ENCODE measurements around the gene BTBD19. TPM values are rescaled to one million over a fixed set of nuclear protein-coding genes. Genes with fewer than 3 reads are reported as not detected.

BTBD19 gene
- total and polyA plus RNA-seq, 2 of the 4 experiments (the other 2 are of a cell fraction), result 0.90 to 17.2 TPM

DNA sequence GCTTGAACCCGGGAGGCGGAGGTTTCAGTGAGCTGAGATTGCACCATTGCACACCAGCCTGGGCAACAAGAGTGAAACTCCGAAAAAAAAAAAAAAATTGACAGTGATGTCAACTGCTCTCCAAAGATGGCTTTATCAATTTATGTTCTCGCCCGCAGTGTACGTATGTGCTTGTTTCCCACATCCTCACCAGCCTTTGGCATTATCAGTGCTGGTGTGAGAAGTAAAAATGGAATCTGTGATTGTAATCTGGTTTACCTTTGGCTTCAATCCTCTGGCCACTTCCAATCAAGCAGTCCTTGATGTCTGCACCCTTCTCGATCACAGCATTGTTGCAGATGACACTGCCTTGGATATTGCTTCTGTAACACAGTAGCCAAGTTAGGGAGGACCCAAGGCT, 49.1 kb downstream of the BTBD19 start:
- DNase-seq (no peak), ATAC-seq (ENCODE audit: low read depth) (no peak)
- Histone ChIP-seq H2AK9ac (replicated peaks; ENCODE audit: low read depth, low read length, poor library complexity) (peak overlapping the region; percentile 37), H2BK20ac (ENCODE audit: low read depth, low read length) (no peak overlapping the region), H3K9me1 (ENCODE audit: insufficient read depth, low read length) (0 out of 2 replicates have a peak, but pooled peaks cover 4% of the 10 kb centered on the region), H3K56ac (ENCODE audit: extremely low read depth, insufficient read depth, low read length) (no peak overlapping the region), H3K14ac (replicated peaks; ENCODE audit: low read depth, low read length) (no peak overlapping the region), H2BK120ac (ENCODE audit: low read depth, low read length) (no peak overlapping the region), H4K8ac (ENCODE audit: low read depth in 2 of 2, low read length in 2 of 2) (no peak overlapping the region), H3K4me2 (ENCODE audit: low read depth, low read length) (no peak overlapping the region), H3K36me3 (ENCODE audit: control insufficient read depth, insufficient read depth, low read length) (peaks cover 5% of the 10 kb centered on the region), H3K4me1 (ENCODE audit: control insufficient read depth, insufficient read depth, low read length) (no peaks in the 10 kb centered on the region), H3K79me1 (ENCODE audit: low read depth in 1 of 2, low read length in 2 of 2) (peaks cover 0 to 2% of the 10 kb centered on the region in 2 experiments; a peak in 1 of 4 replicates), H3K4ac (ENCODE audit: low read depth, low read length) (no peak overlapping the region), H4K5ac (ENCODE audit: low read depth, low read length) (no peak overlapping the region), H4K20me1 (ENCODE audit: insufficient read depth, low read length) (no peaks in the 10 kb centered on the region), H3K27ac (ENCODE audit: insufficient read depth, low read length) (no peak overlapping the region), H2BK15ac (ENCODE audit: low read depth, low read length) (no peak overlapping the region), H3K9ac (ENCODE audit: low read depth, low read length) (no peak overlapping the region), H3K18ac (ENCODE audit: low read depth, low read length) (no peak overlapping the region), H3K23ac (ENCODE audit: low read depth, low read length) (no peak overlapping the region), H3K4me3 (ENCODE audit: insufficient read depth, low read depth, low read length) (no peak overlapping the region), H2AFZ (replicated peaks; ENCODE audit: low read length, poor library complexity) (no peak overlapping the region), H4K91ac (ENCODE audit: insufficient read depth, low read depth, low read length) (no peak overlapping the region), H2BK5ac (ENCODE audit: low read depth, low read length, poor library complexity, severe bottlenecking) (no peak overlapping the region), H2AK5ac (ENCODE audit: low read depth, low read length) (no peak overlapping the region), H3K9me3 (ENCODE audit: control insufficient read depth, insufficient read depth, low read length) (no peaks in the 10 kb centered on the region), H3K27me3 (ENCODE audit: control insufficient read depth, insufficient read depth, low read length) (no peaks in the 10 kb centered on the region)
- no TSS peak for BruUV-seq (replicated peaks)
- in situ Hi-C loops (cut with MboI; ENCODE audit: low sequenced_read_pairs) (loop anchor here (25.0 kb wide), 1 partner anchor 130 kb away; the partner anchor contains the start of gene EIF2B3), dilution Hi-C loops (cut with HindIII; ENCODE audit: low sequenced_read_pairs, unreplicated experiment) (no loop called here), intact Hi-C loops (cut with micrococcal nuclease) (no loop called here)
- 100% methylated on average over 1 of the region's 7 CpGs; no CpG with 5 or more reads in 1 of the 2 experiments for WGBS, 2 experiments (ENCODE audit: extremely low coverage in 2 of 2, insufficient read length in 1 of 2)
- ChIA-PET CTCF (no interaction called here), POLR2A (ENCODE audit: unreplicated experiment) (no interaction called here)
- TF ChIP-seq RAD21 (IDR thresholded peaks at IDR 0.05; ENCODE audit: low read length), result no peak
- no peak for TF ChIP-seq MXI1 (IDR thresholded peaks at IDR 0.05; ENCODE audit: borderline replicate concordance, low read depth, low read length)
- TF ChIP-seq RCOR1 (IDR thresholded peaks at IDR 0.05; ENCODE audit: insufficient replicate concordance, low read length), result no peak
- TF ChIP-seq, protein P1, sequence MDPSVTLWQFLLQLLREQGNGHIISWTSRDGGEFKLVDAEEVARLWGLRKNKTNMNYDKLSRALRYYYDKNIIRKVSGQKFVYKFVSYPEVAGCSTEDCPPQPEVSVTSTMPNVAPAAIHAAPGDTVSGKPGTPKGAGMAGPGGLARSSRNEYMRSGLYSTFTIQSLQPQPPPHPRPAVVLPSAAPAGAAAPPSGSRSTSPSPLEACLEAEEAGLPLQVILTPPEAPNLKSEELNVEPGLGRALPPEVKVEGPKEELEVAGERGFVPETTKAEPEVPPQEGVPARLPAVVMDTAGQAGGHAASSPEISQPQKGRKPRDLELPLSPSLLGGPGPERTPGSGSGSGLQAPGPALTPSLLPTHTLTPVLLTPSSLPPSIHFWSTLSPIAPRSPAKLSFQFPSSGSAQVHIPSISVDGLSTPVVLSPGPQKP (IDR thresholded peaks at IDR 0.05; ENCODE audit: borderline replicate concordance, low read depth, low read length), result no peak
- no peak for TF ChIP-seq NFE2L2 (IDR thresholded peaks at IDR 0.05; ENCODE audit: low read depth, low read length)
- no peak for TF ChIP-seq MAFK (IDR thresholded peaks at IDR 0.05; ENCODE audit: low read depth, low read length)
- TF ChIP-seq, protein P2, sequence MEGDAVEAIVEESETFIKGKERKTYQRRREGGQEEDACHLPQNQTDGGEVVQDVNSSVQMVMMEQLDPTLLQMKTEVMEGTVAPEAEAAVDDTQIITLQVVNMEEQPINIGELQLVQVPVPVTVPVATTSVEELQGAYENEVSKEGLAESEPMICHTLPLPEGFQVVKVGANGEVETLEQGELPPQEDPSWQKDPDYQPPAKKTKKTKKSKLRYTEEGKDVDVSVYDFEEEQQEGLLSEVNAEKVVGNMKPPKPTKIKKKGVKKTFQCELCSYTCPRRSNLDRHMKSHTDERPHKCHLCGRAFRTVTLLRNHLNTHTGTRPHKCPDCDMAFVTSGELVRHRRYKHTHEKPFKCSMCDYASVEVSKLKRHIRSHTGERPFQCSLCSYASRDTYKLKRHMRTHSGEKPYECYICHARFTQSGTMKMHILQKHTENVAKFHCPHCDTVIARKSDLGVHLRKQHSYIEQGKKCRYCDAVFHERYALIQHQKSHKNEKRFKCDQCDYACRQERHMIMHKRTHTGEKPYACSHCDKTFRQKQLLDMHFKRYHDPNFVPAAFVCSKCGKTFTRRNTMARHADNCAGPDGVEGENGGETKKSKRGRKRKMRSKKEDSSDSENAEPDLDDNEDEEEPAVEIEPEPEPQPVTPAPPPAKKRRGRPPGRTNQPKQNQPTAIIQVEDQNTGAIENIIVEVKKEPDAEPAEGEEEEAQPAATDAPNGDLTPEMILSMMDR (conservative IDR thresholded peaks at IDR 0.05; ENCODE audit: low read depth, low read length), result no peak
- no peak for TF ChIP-seq POLR2A (IDR thresholded peaks at IDR 0.05; ENCODE audit: low read depth, low read length)
- TF ChIP-seq RFX5 (IDR thresholded peaks at IDR 0.05; ENCODE audit: low read depth, low read length), result no peak

All from IMR-90 (cell line).